NCI-H510A treated with DMSO at 0.1 percent for 48 hours (cell line): ENCODE measurements around the gene FHOD3.
A peak's percentile ranks its signal among the peaks of the same experiment; 100 is the strongest.

Experiments
- DNase-seq: peaks from one replicate; lab custom pipeline; 2025; lab: John Stamatoyannopoulos, UW

FHOD3 gene

DNA sequence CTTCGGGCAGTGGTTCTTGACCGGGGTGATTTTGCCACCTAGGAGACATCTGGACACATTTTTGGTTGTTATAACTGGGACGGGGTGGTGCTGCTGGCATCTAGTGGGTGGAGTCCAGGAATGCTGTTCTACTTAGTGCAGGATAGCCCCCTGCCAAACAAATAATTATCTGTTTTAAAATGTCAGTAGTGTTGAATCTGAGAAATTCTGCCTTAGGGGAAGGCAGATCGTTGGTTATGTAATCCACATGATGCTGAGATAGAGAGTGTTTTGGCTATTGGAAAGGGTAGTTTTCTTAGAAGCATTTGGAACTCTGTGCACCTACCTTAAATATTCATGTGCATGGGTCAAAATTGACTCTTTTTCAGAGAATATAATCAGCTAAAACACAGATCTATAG is 332.3 kb downstream of the FHOD3 start:
- no peak for DNase-seq

- no peak for DNase-seq
Observed at GRCh38 chr18:36630917-36631316, 333.4 kb downstream of the FHOD3 start.

- peak; percentile 61 for DNase-seq
Observed at GRCh38 chr18:36633961-36634412, 336.5 kb downstream of the FHOD3 start.

GRCh38 chr18:36634573-36635216 is 337.2 kb downstream of the FHOD3 start:
- DNase-seq = peak; percentile 61

DNA sequence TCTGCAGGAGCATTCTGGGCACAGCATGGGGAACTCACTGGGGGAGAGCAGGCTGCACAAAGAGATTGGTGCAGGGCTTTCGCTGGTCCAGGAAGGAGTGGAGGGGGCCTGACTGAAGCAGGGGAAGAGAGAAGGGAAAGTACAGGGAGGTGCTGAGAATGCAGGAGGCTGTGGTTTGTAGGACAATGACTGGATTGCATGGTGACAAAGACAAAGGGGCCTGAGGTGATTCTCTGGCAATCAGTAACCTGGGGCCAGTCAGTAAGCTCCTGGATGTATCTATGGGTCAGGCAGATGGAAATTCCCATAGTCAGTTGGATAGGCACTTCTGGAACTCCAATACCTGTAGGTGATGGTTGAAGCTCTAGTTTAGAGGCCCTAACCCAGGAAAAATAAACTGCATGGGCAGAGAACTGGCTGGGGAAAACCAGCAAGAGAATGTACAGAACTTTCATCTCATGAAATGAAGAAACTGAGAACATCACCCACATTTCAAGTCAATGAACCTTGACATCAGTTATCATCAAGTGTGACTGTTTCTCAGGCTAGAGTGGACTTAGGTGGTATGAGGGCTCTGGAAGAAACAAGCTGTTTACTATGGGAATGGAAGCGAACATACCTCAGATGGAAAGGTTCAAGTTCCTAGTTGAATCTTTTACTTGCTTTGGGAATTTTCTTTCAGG is 338.0 kb downstream of the FHOD3 start:
- no peak for DNase-seq

- no peak for DNase-seq
Observed at GRCh38 chr18:36636237-36636817, 338.8 kb downstream of the FHOD3 start.

DNA sequence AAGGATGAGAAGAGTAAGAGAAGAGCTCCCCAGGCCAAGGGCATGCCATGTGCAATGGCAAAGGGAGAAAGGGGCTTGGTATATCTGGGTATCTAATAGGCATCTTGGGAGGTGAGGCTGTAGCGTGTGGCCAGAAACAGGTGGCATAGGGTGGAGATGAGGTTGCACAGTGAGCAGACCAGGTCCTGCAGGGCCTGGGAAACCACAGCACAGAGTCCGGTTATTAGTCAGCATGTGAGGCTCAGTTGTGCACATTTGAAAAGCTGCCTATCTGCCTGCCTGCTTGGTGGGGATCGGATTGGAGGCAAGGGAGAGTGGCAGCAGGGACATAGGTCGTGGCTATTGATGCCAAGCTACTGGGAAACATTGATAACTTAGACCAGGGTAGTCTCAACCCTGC is 340.7 kb downstream of the FHOD3 start:
- DNase-seq = no peak

DNA sequence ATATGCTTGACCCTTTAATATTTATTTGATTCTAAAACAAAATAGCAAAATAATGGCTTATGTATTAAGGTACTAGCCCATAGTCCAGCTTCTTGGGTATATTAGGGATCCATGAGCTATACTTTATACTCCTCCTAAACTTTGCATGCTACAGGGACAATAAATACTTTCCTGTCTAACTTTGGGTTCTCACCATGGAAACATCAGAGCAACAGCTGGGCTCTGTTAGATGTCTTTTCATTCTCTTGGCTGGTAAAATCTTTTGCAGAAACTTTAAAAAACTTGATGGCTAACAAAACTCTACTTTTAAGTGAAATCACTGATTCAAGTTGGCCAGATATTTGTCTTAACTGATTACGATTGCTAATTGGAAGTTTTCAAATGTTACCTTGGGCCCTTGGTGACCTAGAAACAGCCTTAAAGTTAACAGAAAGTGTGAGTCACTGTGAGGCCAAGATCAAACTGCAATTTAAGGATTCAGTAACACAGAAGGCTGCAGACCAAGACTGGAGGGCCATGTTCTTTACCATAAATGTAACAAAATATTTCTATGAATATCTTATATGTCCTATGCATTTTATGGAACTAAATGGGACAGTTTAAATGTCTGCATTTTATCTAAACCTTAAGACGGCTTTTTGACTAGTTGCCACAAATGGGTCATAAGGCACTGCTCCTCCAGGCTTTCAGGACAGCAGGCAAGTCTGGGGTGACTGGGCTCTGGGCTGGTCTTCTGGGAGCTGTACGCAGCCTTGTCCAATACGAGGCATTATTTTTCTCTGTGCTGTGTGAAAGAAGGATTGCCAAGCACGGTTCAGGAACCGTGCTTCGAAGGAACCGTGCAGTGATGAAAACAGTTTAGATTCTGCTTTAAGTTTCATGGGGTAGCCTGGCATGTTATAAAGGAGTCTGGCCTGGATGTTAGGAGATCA is 342.8 kb downstream of the FHOD3 start:
- no peak for DNase-seq

DNA sequence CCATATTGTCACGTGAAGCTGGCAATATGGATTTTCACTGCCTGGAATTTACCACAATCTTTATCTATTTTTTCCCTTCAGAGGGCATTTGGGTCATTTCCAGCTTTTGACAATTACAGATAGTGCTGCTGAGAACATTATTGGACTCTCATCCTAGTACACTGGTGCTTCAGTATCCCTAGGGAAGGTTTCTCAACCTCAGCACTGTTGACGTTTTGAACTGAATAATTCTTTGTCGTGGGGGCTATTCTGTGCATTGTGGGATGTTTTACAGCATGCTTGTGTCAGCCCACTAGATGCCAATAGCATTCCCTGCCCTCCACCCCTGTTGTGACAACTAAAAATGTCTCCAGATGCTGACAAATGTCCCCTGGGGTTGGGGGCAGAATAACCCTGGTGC is 345.5 kb downstream of the FHOD3 start:
- no peak for DNase-seq

DNA sequence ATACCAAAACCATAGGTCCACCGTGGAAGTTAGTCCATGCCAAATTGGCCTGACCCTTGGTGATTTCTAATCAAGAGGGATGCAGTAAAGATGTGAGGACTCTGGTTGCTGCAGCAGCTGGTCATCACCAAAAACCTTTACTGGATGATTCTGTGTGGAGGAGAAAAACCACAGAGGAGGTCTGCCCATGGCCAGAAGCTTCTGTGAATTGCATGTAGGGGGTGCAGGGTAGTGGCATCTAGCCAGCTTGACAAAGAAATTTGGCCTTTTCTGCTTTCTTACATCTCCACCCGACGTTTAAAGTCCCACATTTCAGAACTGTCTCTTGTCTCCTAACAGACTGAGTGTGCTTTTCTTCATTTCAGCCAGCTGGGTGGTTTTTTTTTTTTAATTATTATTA is 351.3 kb downstream of the FHOD3 start:
- no peak for DNase-seq

- DNase-seq = no peak
Observed at GRCh38 chr18:36649205-36649604, 351.7 kb downstream of the FHOD3 start.

GRCh38 chr18:36650266-36650665 is 352.8 kb downstream of the FHOD3 start:
- no peak for DNase-seq

GRCh38 chr18:36650906-36651305 is 353.4 kb downstream of the FHOD3 start:
- no peak for DNase-seq

- no peak for DNase-seq
Observed at GRCh38 chr18:36652503-36652902, 355.0 kb downstream of the FHOD3 start.

DNA sequence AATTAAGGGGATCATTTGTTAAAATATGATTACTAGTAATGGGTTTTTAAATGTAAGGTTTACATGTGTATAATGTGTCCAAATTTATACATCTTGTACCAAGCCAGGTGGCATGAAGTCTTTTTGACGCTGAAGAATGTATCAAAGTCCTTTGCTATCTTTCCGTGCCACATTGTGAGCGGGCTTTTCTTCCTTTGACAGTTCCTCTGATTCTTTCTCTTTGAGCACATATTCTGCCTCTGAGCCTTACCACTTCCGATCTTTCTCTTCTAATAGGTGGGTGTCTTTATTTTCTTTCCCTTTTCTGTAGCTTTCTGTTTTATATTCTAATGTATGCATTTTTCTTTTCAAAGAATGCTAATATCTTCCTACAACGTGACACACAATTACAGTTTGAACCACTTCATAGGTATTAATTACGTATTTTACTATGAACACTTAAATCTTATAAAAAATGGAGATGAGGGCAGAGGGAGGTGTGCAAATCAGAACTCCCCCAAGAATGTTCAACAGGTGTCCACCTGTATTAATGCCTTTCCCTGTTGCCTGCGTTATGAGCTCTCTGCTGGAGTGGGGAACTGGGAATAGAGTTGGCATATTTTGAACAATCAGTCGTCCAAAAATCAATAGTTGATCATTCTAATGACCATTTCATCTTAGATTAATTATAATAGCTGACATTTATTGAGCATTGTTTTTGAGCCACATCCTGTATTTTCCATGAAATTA is 355.8 kb downstream of the FHOD3 start:
- no peak for DNase-seq

DNA sequence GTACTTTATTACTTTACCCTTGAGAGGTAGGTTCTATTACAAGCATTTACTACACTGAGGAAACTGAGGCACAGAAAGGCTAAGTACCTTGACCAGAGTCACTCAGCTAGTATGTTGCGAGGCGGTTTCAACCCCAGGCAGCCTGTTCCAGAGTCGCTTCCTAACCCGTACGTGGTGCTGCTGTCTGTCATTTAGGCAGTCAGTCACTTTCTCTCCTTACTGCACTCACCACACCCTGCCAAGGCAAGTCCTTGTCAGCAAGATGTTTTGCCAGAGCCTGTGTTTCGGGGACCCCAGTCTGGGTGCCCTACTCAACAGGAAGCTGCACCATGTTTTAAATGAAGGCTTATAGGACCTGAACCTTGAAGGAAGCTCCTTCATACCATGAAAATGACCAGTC is 356.4 kb downstream of the FHOD3 start:
- no peak for DNase-seq

DNA sequence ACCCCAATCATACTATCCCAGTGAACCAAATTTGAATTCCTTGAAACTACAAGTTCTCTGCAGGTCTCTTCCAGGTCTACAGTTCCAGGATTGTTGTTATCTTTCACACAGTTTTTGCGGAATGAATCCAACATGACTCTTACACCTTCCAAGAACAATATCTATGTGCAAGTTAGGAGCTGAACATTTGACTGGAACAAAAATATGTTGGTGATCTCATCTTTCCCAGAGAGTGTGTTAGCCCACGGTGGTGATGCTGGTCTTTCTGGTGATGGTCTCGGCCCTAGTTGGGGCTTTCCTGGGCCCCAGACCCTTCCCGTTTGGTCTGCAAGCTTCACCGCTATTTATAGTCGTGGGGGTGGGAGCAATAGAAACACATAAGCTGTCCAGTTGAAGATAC is 357.6 kb downstream of the FHOD3 start:
- no peak for DNase-seq

DNA sequence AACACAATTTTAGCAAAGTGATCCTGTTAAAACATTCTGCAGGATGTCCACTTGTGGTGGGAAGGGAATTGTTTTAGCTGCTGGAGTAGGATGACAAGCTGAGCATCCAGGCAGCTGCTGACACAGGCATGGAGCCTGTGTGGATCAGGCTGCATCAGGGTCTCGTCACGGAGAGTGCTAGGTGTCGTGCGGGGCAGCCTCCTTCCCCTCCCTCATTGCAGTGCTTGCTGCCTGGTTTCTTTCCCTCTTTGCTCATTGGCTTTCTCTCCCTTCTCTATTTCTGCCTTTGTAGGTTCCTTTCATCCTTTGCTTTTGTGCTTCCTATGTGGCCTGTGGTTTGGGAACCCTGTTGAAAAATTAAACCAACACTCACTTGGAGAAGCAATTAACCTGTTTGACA is 358.4 kb downstream of the FHOD3 start:
- no peak for DNase-seq

- DNase-seq = no peak
Observed at GRCh38 chr18:36658611-36659010, 361.1 kb downstream of the FHOD3 start.

DNA sequence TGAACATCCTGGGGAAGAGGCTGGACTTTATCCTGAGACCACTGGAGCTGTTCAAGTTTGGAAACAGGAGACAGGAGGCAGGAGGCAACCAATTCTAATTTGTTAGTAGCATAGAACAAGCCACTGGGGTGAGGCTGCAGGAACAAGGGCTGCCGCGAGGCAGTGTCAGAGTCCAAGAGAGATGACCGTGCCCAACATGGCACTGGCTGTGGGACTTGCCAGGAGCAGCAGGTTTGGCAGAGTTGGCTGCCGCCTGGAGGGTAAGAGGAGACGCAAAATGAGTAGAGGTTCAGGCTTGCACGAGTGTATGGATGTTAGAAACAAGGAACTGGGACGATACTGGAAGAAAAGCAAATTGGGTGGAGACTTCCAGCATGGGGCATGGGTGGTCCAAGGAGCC is 362.8 kb downstream of the FHOD3 start:
- DNase-seq = no peak

- peak; percentile 17 for DNase-seq
Observed at GRCh38 chr18:36661999-36662398, 364.5 kb downstream of the FHOD3 start.

GRCh38 chr18:36663312-36663711 is 365.8 kb downstream of the FHOD3 start:
- no peak for DNase-seq
